Measurements from ENCODE around the gene CNGB1. TPM values are rescaled to one million over a fixed set of nuclear protein-coding genes. Genes with fewer than 3 reads are reported as not detected.

CNGB1 gene
- total and polyA plus RNA-seq, 2 of the 13 experiments (the other 11 are each of a cell fraction or from before 2014, with no cell fraction given): 0.02 to 0.15 TPM

DNA sequence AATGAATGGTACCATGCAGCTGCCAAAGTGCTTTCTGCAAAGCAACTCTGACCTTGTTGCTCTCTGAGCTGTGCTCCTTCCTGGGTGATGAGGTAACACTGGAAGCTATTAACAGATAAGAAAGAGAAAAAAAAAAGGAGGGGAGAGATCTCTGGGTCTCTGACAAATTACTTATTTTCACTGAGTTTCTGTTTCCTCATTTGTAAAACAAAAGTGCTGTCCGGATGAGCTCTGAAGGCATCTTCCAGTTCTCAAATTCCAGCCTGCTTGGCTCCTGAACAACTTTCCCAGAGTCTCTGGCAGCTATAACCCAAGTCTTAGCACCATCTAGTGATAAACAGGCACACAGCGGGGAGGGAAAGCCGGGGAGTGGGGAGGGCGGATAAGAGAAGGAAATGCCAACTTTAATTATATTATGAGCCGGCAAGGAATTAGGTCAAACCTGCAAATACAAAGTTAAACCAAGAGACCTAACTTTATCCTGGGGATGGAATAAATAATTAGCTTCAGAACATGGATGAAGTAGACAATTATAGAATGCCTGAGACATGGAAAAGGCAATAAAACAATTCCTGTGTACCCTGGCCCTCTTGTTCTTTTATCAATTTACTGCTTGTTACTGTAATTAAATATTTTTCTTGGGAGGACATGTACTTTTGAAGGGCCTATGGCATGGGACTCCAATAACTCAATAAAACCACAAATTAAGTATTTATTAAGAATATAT lies 107.3 kb downstream of the CNGB1 start (continued):
- TF ChIP-seq ZNF501 (CRISPR knock-in tag; IDR thresholded peaks at IDR 0.05): no peak
- TF ChIP-seq GABPA (IDR thresholded peaks at IDR 0.05; ENCODE audit: low read depth, low read length): no peak
- TF ChIP-seq GABPA (CRISPR knock-in tag; IDR thresholded peaks at IDR 0.05; ENCODE audit: low read depth): no peak
- TF ChIP-seq ZNF660 (CRISPR knock-in tag; IDR thresholded peaks at IDR 0.05; ENCODE audit: borderline replicate concordance, low read depth): no peak
- no peak for TF ChIP-seq ZEB1 (IDR thresholded peaks at IDR 0.05; ENCODE audit: insufficient replicate concordance, low read depth)
- no peak for TF ChIP-seq PRMT3 (CRISPR knock-in tag; IDR thresholded peaks at IDR 0.05; ENCODE audit: borderline replicate concordance, low read depth)
- no peak for TF ChIP-seq ZNF629 (CRISPR knock-in tag; conservative IDR thresholded peaks at IDR 0.05)
- TF ChIP-seq JUNB (CRISPR knock-in tag; IDR thresholded peaks at IDR 0.05; ENCODE audit: borderline replicate concordance): no peak
- TF ChIP-seq, protein P1, sequence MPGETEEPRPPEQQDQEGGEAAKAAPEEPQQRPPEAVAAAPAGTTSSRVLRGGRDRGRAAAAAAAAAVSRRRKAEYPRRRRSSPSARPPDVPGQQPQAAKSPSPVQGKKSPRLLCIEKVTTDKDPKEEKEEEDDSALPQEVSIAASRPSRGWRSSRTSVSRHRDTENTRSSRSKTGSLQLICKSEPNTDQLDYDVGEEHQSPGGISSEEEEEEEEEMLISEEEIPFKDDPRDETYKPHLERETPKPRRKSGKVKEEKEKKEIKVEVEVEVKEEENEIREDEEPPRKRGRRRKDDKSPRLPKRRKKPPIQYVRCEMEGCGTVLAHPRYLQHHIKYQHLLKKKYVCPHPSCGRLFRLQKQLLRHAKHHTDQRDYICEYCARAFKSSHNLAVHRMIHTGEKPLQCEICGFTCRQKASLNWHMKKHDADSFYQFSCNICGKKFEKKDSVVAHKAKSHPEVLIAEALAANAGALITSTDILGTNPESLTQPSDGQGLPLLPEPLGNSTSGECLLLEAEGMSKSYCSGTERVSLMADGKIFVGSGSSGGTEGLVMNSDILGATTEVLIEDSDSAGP (CRISPR knock-in tag; IDR thresholded peaks at IDR 0.05; ENCODE audit: borderline replicate concordance): no peak
- TF ChIP-seq, protein P2, sequence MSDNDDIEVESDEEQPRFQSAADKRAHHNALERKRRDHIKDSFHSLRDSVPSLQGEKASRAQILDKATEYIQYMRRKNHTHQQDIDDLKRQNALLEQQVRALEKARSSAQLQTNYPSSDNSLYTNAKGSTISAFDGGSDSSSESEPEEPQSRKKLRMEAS (IDR thresholded peaks at IDR 0.05): no peak
- TF ChIP-seq ASH2L (IDR thresholded peaks at IDR 0.05; ENCODE audit: insufficient read length, low read depth, low read length): no peak
- no peak for TF ChIP-seq RXRA (CRISPR knock-in tag; IDR thresholded peaks at IDR 0.05)
- no peak for TF ChIP-seq ZNF557 (CRISPR knock-in tag; IDR thresholded peaks at IDR 0.05)
- TF ChIP-seq ISL2 (CRISPR knock-in tag; IDR thresholded peaks at IDR 0.05): no peak
- TF ChIP-seq KDM6A (CRISPR knock-in tag; IDR thresholded peaks at IDR 0.05; ENCODE audit: low read depth): no peak
- TF ChIP-seq, protein P3, sequence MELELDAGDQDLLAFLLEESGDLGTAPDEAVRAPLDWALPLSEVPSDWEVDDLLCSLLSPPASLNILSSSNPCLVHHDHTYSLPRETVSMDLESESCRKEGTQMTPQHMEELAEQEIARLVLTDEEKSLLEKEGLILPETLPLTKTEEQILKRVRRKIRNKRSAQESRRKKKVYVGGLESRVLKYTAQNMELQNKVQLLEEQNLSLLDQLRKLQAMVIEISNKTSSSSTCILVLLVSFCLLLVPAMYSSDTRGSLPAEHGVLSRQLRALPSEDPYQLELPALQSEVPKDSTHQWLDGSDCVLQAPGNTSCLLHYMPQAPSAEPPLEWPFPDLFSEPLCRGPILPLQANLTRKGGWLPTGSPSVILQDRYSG (CRISPR knock-in tag; IDR thresholded peaks at IDR 0.05): no peak
- TF ChIP-seq TRIM24 (CRISPR knock-in tag; IDR thresholded peaks at IDR 0.05): no peak
- TF ChIP-seq NR2C2 (CRISPR knock-in tag; IDR thresholded peaks at IDR 0.05; ENCODE audit: borderline replicate concordance): no peak
- no peak for TF ChIP-seq MIER3 (CRISPR knock-in tag; IDR thresholded peaks at IDR 0.05; ENCODE audit: borderline replicate concordance)
- TF ChIP-seq, protein P4, sequence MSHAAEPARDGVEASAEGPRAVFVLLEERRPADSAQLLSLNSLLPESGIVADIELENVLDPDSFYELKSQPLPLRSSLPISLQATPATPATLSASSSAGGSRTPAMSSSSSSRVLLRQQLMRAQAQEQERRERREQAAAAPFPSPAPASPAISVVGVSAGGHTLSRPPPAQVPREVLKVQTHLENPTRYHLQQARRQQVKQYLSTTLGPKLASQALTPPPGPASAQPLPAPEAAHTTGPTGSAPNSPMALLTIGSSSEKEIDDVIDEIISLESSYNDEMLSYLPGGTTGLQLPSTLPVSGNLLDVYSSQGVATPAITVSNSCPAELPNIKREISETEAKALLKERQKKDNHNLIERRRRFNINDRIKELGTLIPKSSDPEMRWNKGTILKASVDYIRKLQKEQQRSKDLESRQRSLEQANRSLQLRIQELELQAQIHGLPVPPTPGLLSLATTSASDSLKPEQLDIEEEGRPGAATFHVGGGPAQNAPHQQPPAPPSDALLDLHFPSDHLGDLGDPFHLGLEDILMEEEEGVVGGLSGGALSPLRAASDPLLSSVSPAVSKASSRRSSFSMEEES (CRISPR knock-in tag; IDR thresholded peaks at IDR 0.05): no peak
- TF ChIP-seq KAT7 (CRISPR knock-in tag; IDR thresholded peaks at IDR 0.05; ENCODE audit: borderline replicate concordance): no peak
- no peak for TF ChIP-seq FLYWCH1 (CRISPR knock-in tag; IDR thresholded peaks at IDR 0.05)
- TF ChIP-seq ZNF678 (CRISPR knock-in tag; IDR thresholded peaks at IDR 0.05): no peak
- no peak for TF ChIP-seq ELF1 (CRISPR knock-in tag; IDR thresholded peaks at IDR 0.05)
- TF ChIP-seq SIX4 (CRISPR knock-in tag; IDR thresholded peaks at IDR 0.05): no peak; the same call in 1 of the 2 replicates
- TF ChIP-seq ZKSCAN8 (CRISPR knock-in tag; IDR thresholded peaks at IDR 0.05; ENCODE audit: borderline replicate concordance): no peak; the same call in 1 of the 2 replicates
- no peak for TF ChIP-seq ZMYM4 (CRISPR knock-in tag; IDR thresholded peaks at IDR 0.05)
- no peak for TF ChIP-seq HIVEP1 (CRISPR knock-in tag; IDR thresholded peaks at IDR 0.05)

Measured in HepG2 (cell line).